CD8-positive, alpha-beta memory T cell (primary cell): ENCODE results near the gene XRCC5. TPM values are rescaled to one million over a fixed set of nuclear protein-coding genes. Genes with fewer than 3 reads are reported as not detected.

Experiments used
- CTCF ChIA-PET: fragments of 350-600 bp; sonication (Branson Sonifier 250); formaldehyde crosslinking; loops from one replicate; lab custom pipeline; 2021; ENCODE audit warnings: antibody characterized with exemption; lab: Charles Lee
- POLR2A ChIA-PET: fragments of 350-600 bp; sonication (Branson Sonifier 250); formaldehyde crosslinking; loops from one replicate; lab custom pipeline; 2021; ENCODE audit warnings: antibody characterized with exemption; lab: Charles Lee
- DNase-seq, 5 donors: peaks; one replicate each; pipeline versions ENCODE4 v3.0.0 to v3.0.0-alpha.2; 2020 to 2022; ENCODE audit warnings: mixed read lengths in 1 of 5
- H3K27ac ChIP-seq: one replicate; pipeline ENCODE4 v1.7.0; 2013; ENCODE audit warnings: low read depth, mild to moderate bottlenecking, low read length, moderate library complexity
- H3K27me3 ChIP-seq: 2 replicates; pipeline ENCODE4 v1.7.0; 2013; ENCODE audit warnings: low read length, mild to moderate bottlenecking; ENCODE audit not compliant: insufficient read depth, poor library complexity, severe bottlenecking
- H3K36me3 ChIP-seq: 2 replicates; pipeline ENCODE4 v1.7.0; 2013; ENCODE audit warnings: mild to moderate bottlenecking, low read length, moderate library complexity; ENCODE audit not compliant: insufficient read depth
- H3K4me1 ChIP-seq: 2 replicates; pipeline ENCODE4 v1.7.0; 2013; ENCODE audit warnings: mild to moderate bottlenecking, low read length, moderate library complexity; ENCODE audit not compliant: insufficient read depth
- H3K4me3 ChIP-seq: 2 replicates; pipeline ENCODE4 v1.7.0; 2013; ENCODE audit warnings: mild to moderate bottlenecking, low read length
- H3K9me3 ChIP-seq: 2 replicates; pipeline ENCODE4 v1.7.0; 2013; ENCODE audit warnings: mild to moderate bottlenecking, low read length
- H3K27ac Mint-ChIP-seq, 8 donors: one replicate each; pipeline ENCODE4 v1.8.0; 2020 to 2021; ENCODE audit warnings: mixed read lengths in 8 of 8, mild to moderate bottlenecking in 6 of 8, inconsistent platforms in 3 of 8, moderate library complexity in 3 of 8
- H3K27me3 Mint-ChIP-seq, 2 donors: one replicate each; pipeline ENCODE4 v1.8.0; 2020 to 2021; ENCODE audit warnings: mixed read lengths in 2 of 2, mild to moderate bottlenecking in 1 of 2, moderate library complexity in 1 of 2
- H3K36me3 Mint-ChIP-seq, 3 donors: one replicate each; pipeline ENCODE4 v1.8.0; 2020 to 2021; ENCODE audit warnings: mixed read lengths in 3 of 3, inconsistent platforms in 1 of 3, mild to moderate bottlenecking in 1 of 3
- H3K4me1 Mint-ChIP-seq, 3 donors: one replicate each; pipeline ENCODE4 v1.8.0; 2020 to 2021; ENCODE audit warnings: mixed read lengths in 3 of 3, inconsistent platforms in 1 of 3, mild to moderate bottlenecking in 1 of 3
- H3K4me3 Mint-ChIP-seq, 7 donors: one replicate each; pipeline ENCODE4 v1.8.0; 2020 to 2021; ENCODE audit warnings: mixed read lengths in 7 of 7, mild to moderate bottlenecking in 6 of 7, moderate library complexity in 4 of 7, inconsistent platforms in 2 of 7
- H3K9me3 Mint-ChIP-seq, 5 donors: one replicate each; pipeline ENCODE4 v1.8.0; 2020 to 2022; ENCODE audit warnings: mixed read lengths in 5 of 5, mild to moderate bottlenecking in 3 of 5, moderate library complexity in 2 of 5, inconsistent platforms in 1 of 5
- polyA plus RNA-seq: library from polyadenylated mRNA; unstranded; fragments of 300-500 nt; fragmentation: Illumina TruSeq; gene quantifications from one replicate; pipeline ENCODE4 v1.2.3, GENCODE V29; 2021
- total RNA-seq, 2 experiments: library from RNA; stranded (reverse); gene quantifications; one replicate each; pipeline ENCODE4 v1.2.3, GENCODE V29; 2021

Gene XRCC5
- total and polyA plus RNA-seq, 3 experiments from 2014 or later: 306 to 643 (median 612) TPM

- H3K4me1 ChIP-seq: no peaks in the 10 kb centered on the region
- peak overlapping the region in 1 of 8 donors; percentile 78 for H3K27ac Mint-ChIP-seq
- H3K4me3 Mint-ChIP-seq: no peak overlapping the region
- H3K27ac ChIP-seq: no peak overlapping the region
- H3K9me3 ChIP-seq: no peaks in the 10 kb centered on the region
- H3K36me3 Mint-ChIP-seq: peaks cover 0 to 30% (median 9%) of the 10 kb centered on the region in 3 donors
- H3K27me3 ChIP-seq: no peaks in the 10 kb centered on the region
- H3K9me3 Mint-ChIP-seq: peaks cover 9 to 24% (median 18%) of the 10 kb centered on the region in 5 donors
- H3K27me3 Mint-ChIP-seq: no peaks in the 10 kb centered on the region
- no peak for DNase-seq
- CTCF ChIA-PET: no interaction called here
- no peaks in the 10 kb centered on the region for H3K4me1 Mint-ChIP-seq
- no peak overlapping the region for H3K4me3 ChIP-seq
- POLR2A ChIA-PET: no interaction called here
- H3K36me3 ChIP-seq: no peaks in the 10 kb centered on the region
Observed at GRCh38 chr2:216235896-216236295, 126.7 kb downstream of the XRCC5 start.

GRCh38 chr2:216236486-216236885, 127.3 kb downstream of the XRCC5 start:
- H3K27me3 Mint-ChIP-seq: no peaks in the 10 kb centered on the region
- H3K9me3 Mint-ChIP-seq: peaks cover 7 to 21% (median 17%) of the 10 kb centered on the region in 5 donors
- no peaks in the 10 kb centered on the region for H3K4me1 Mint-ChIP-seq
- ChIA-PET CTCF (no interaction called here), POLR2A (no interaction called here)
- Histone ChIP-seq H3K36me3 (no peaks in the 10 kb centered on the region), H3K4me1 (no peaks in the 10 kb centered on the region), H3K27me3 (no peaks in the 10 kb centered on the region), H3K4me3 (no peak overlapping the region), H3K27ac (no peak overlapping the region), H3K9me3 (no peaks in the 10 kb centered on the region)
- H3K27ac Mint-ChIP-seq: no peak overlapping the region
- DNase-seq: no peak
- no peak overlapping the region for H3K4me3 Mint-ChIP-seq
- H3K36me3 Mint-ChIP-seq: peaks cover 0 to 28% (median 9%) of the 10 kb centered on the region in 3 donors

- ChIA-PET POLR2A (no interaction called here), CTCF (interaction anchor here (0.6 kb wide), 1 partner anchor 156 kb away, joined by 3 read pairs; no protein-coding TSS in a partner anchor)
- Histone ChIP-seq H3K9me3 (no peaks in the 10 kb centered on the region), H3K4me3 (no peak overlapping the region), H3K27ac (no peak overlapping the region), H3K4me1 (no peaks in the 10 kb centered on the region), H3K36me3 (no peaks in the 10 kb centered on the region), H3K27me3 (no peaks in the 10 kb centered on the region)
- no peaks in the 10 kb centered on the region for H3K27me3 Mint-ChIP-seq
- H3K4me1 Mint-ChIP-seq: no peaks in the 10 kb centered on the region
- H3K9me3 Mint-ChIP-seq: no peaks in the 10 kb centered on the region
- H3K4me3 Mint-ChIP-seq: no peak overlapping the region
- DNase-seq: no peak
- H3K27ac Mint-ChIP-seq: no peak overlapping the region
- H3K36me3 Mint-ChIP-seq: peaks cover 0 to 8% (median 0%) of the 10 kb centered on the region in 3 donors
Observed at GRCh38 chr2:216242365-216242764, 133.2 kb downstream of the XRCC5 start.

- Mint-ChIP-seq H3K4me1 (no peaks in the 10 kb centered on the region), H3K9me3 (no peaks in the 10 kb centered on the region), H3K36me3 (peaks cover 0 to 11% (median 0%) of the 10 kb centered on the region in 3 donors), H3K27ac (no peak overlapping the region), H3K27me3 (no peaks in the 10 kb centered on the region), H3K4me3 (no peak overlapping the region)
- Histone ChIP-seq H3K27ac (no peak overlapping the region), H3K4me3 (no peak overlapping the region), H3K27me3 (no peaks in the 10 kb centered on the region), H3K9me3 (no peaks in the 10 kb centered on the region), H3K4me1 (no peaks in the 10 kb centered on the region), H3K36me3 (no peaks in the 10 kb centered on the region)
- DNase-seq: no peak
- ChIA-PET POLR2A (no interaction called here), CTCF (no interaction called here)
Observed at GRCh38 chr2:216243026-216243425, 133.9 kb downstream of the XRCC5 start.

- no peak overlapping the region for H3K4me3 Mint-ChIP-seq
- Histone ChIP-seq H3K4me3 (no peak overlapping the region), H3K36me3 (no peaks in the 10 kb centered on the region), H3K9me3 (no peaks in the 10 kb centered on the region), H3K4me1 (no peaks in the 10 kb centered on the region), H3K27ac (no peak overlapping the region), H3K27me3 (no peaks in the 10 kb centered on the region)
- H3K9me3 Mint-ChIP-seq: no peaks in the 10 kb centered on the region
- peaks cover 0 to 6% (median 0%) of the 10 kb centered on the region in 3 donors for H3K36me3 Mint-ChIP-seq
- H3K4me1 Mint-ChIP-seq: no peaks in the 10 kb centered on the region
- H3K27me3 Mint-ChIP-seq: no peaks in the 10 kb centered on the region
- ChIA-PET POLR2A (no interaction called here), CTCF (no interaction called here)
- DNase-seq: no peak
- no peak overlapping the region for H3K27ac Mint-ChIP-seq
Observed at GRCh38 chr2:216245391-216245975, 136.3 kb downstream of the XRCC5 start.

GRCh38 chr2:216246766-216247165, 137.6 kb downstream of the XRCC5 start:
- H3K4me1 Mint-ChIP-seq: no peaks in the 10 kb centered on the region
- H3K4me1 ChIP-seq: no peaks in the 10 kb centered on the region
- no peaks in the 10 kb centered on the region for H3K36me3 ChIP-seq
- H3K9me3 ChIP-seq: no peaks in the 10 kb centered on the region
- H3K27ac ChIP-seq: no peak overlapping the region
- no peaks in the 10 kb centered on the region for H3K27me3 Mint-ChIP-seq
- no peak overlapping the region for H3K4me3 Mint-ChIP-seq
- peaks cover 0 to 6% (median 0%) of the 10 kb centered on the region in 3 donors for H3K36me3 Mint-ChIP-seq
- no peak overlapping the region for H3K4me3 ChIP-seq
- ChIA-PET POLR2A (no interaction called here), CTCF (no interaction called here)
- no peaks in the 10 kb centered on the region for H3K9me3 Mint-ChIP-seq
- DNase-seq: no peak
- no peak overlapping the region for H3K27ac Mint-ChIP-seq
- H3K27me3 ChIP-seq: no peaks in the 10 kb centered on the region

Other genes starting within 250 kb of the XRCC5 start
- 10 to 100 TPM; 25.4 to 26.2 TPM for gene MREG, start 95.8 kb upstream of the XRCC5 start, total RNA-seq
- gene MREG, start 95.8 kb upstream of the XRCC5 start, polyA plus RNA-seq: 3.9 TPM
- gene PECR, start 27.5 kb upstream of the XRCC5 start, total RNA-seq: 10 to 100 TPM; 10.5 to 12.6 TPM
- gene PECR, start 27.5 kb upstream of the XRCC5 start, polyA plus RNA-seq: 24.4 TPM
- under 1 TPM; 0.63 to 0.73 TPM for gene TMEM169, start 27.4 kb upstream of the XRCC5 start, total RNA-seq
- gene TMEM169, start 27.4 kb upstream of the XRCC5 start, polyA plus RNA-seq: 1.1 TPM